HTERT RPE-1 (cell line): ENCODE data around the gene PDE4DIP.
"Not testable (repeated sequence)": the region's sequence is repeated elsewhere in the genome, so short reads cannot be mapped to it uniquely, and the experiment has no call there.

Source experiments
- in situ Hi-C: fragments of 300-500 bp; cut with MboI; formaldehyde crosslinking; loops from 4 replicates; pipeline ENCODE4 v1.14.3; 2020; ENCODE audit warnings: low sequenced_read_pairs

Gene PDE4DIP

GRCh38 chr1:148869634-148869961, 25.4 kb downstream of the PDE4DIP start:
- in situ Hi-C loops = not testable (repeated sequence)

GRCh38 chr1:148874408-148875388, 30.5 kb downstream of the PDE4DIP start:
- in situ Hi-C loops = not testable (repeated sequence)

- in situ Hi-C loops = not testable (repeated sequence)
Observed at GRCh38 chr1:148879812-148880416, 35.7 kb downstream of the PDE4DIP start.

- in situ Hi-C loops = not testable (repeated sequence)
Observed at GRCh38 chr1:148881261-148881660, 37.0 kb downstream of the PDE4DIP start.

- in situ Hi-C loops = not testable (repeated sequence)
Observed at GRCh38 chr1:148885219-148885618, 41.0 kb downstream of the PDE4DIP start.

- in situ Hi-C loops = not testable (repeated sequence)
Observed at GRCh38 chr1:148886293-148886692, 42.1 kb downstream of the PDE4DIP start.

DNA sequence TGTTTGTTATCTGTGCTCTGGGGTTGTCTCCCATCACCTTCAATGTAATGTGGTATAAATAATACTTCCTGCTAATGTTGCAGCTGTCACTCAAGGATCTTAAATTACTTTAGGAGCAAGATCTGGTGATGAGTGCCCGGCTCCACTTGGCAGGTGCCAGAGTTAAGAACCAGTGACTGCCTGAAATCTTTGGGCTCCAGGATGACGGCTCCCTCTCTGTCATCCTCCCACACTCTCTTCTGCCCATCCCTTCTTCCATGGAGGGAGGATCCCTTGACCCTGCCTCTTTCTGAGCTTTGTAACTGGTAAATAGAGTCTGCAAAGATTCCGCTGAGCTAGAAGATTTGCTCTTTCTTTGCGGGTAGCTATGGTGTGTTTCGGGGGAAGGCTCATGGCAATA, 44.4 kb downstream of the PDE4DIP start:
- in situ Hi-C loops = not testable (repeated sequence)

GRCh38 chr1:148889267-148890074, 45.2 kb downstream of the PDE4DIP start:
- in situ Hi-C loops = not testable (repeated sequence)

- in situ Hi-C loops = not testable (repeated sequence)
Observed at GRCh38 chr1:148890075-148890568, 45.9 kb downstream of the PDE4DIP start.

DNA sequence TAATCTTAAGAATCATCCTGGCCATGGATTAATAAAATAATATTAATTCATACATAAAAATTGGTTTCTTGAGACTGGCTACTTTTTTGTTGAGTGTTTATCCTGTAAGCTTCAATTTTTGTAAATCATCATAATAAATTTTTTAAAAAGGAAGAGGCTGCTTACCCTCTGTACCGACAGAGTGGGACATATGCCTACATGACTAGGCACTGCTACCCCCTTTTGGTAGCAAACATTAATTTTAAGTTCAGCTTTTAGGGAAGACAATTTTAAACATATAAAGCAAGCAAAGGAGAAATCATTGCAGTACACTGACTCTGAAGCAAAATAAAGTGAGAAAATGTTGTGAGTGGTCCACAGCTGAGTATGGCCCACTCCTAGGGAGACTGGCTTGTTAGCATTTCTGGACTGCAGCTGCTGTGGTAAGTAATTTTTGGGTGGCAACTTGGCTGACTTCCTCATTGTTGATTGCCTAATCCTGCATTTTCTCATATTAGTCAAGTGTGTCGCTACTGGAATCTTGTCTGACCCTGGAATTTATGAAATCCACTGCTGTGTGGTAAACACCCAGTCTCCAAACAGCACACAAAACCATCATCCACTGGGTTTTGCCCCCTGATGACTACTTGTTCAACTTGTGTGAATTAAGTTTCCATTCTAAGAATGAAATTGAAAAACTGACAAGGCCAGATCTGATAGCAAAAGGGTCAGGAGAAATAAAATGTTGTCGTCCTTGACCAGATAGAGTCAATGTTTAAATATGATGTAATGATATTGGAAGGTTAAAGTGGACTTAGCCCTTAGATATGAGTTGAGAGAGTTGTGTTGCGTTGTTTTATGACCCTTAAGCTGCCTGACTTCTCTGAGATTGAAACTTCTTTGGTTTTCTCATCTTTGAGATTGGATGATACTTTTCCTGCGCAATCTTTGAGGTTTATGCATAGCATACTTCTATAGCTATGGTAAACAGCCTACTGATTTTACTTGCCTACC, 50.4 kb downstream of the PDE4DIP start:
- in situ Hi-C loops = not testable (repeated sequence)

DNA sequence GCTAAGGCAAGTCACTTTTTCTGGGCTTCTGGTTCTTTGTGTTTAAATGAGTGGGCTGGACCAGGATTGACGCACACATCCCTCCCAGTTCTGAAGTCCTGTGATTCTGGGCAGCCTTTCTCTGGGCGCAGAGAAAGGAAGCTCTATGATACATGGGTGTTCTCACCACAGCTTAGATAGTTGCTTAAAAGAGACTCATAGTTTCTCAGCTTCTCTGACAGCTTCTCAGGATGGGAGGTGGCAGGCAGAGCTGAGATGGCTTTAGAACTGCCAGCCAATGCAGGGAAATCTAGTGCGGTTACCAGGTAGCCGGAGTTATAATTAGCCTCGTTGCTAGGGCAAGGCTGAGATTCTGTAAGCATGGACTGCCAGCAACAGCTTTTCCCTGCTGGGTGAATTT, 55.8 kb downstream of the PDE4DIP start:
- in situ Hi-C loops = not testable (repeated sequence)

GRCh38 chr1:148900691-148901090, 56.5 kb downstream of the PDE4DIP start:
- in situ Hi-C loops = not testable (repeated sequence)

- in situ Hi-C loops = not testable (repeated sequence)
Observed at GRCh38 chr1:148901150-148901952, 57.1 kb downstream of the PDE4DIP start.

DNA sequence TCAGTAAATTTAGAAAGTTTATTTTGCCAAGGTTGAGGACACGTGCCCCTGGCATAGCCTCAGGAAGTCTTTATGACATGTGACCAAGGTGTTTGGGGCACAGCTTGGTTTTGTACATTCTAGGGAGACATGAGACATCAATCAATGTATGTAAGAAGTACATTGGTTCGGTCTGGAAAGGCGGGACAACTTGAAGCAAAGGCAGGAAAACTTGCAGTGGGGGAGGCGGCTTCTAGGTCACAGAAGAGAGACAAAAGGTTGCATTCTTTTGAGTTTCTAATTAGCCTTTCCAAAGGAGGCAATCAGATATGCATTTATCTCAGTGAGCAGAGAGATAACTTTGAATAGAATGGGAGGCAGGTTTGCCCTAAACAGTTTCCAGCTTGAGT, 57.7 kb downstream of the PDE4DIP start:
- in situ Hi-C loops = not testable (repeated sequence)

- in situ Hi-C loops = not testable (repeated sequence)
Observed at GRCh38 chr1:148909219-148909826, 65.1 kb downstream of the PDE4DIP start.

DNA sequence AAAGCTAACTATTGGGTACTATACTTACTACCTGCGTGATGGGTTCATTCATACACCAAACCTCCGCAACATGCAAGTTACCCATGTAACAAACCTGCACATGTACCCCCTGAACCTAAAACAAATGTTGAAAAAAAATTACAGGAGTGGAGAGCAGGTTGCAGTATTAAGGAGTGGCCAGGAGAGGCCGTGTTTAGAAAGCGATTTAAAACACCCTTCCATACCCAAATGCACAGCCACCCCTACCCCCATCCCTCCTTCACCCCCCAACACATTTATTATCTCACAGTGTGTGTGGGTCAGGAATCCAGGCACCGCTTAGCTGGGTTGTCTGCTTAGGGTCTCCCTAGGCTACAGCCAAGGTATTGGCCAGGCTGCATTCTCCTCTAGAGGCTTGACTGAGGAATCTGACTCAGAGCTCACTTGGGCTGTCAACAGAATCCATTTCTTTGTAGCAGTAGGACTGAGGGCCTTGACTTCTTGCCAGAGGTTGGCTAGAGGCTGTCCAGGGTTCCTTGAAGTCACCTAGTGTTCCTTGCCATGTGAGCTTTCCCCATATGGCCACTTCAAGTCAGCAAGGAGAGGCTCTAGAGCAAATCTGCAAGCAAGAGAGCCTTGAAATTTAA, 67.2 kb downstream of the PDE4DIP start:
- in situ Hi-C loops = not testable (repeated sequence)

GRCh38 chr1:148916222-148916621, 72.0 kb downstream of the PDE4DIP start:
- in situ Hi-C loops = not testable (repeated sequence)

DNA sequence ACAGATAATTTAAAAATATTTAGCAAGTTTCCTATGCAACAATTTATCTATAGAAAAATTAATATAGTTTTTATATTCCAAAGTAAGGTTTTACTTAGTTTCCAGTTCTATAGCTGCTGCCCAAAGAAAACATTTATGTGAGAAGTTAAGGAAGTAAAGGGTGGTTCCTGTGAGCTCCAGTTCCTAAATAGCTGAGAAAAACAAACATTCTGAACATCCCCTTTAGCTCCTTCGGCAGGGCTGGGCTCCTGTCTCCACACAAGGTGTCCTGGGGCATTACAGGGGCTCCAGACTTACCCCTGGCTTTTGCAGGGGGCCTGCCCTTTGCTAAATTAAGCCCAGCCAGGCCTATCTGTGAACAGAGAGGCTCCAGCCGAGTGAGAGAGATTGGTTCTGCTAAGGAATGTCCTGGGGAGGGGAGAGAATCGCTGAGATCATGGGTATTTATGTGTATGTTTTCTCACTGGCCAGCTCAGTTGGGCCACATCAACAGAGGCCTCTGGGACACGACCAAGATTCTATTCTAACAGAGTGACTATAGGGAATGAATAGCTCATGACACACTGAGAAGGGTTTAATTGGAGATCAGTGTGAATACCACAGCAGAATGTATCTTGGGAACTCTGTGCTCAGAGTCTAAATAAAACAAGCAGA, 72.6 kb downstream of the PDE4DIP start:
- in situ Hi-C loops = not testable (repeated sequence)
